Mucosa of rectum (tissue), 2 donors: ENCODE data around the gene GALNT1.

ENCODE experiments used
- H3K27ac ChIP-seq, 2 donors: one replicate each; pipeline ENCODE4 v1.7.0; 2013; ENCODE audit warnings: inconsistent platforms in 2 of 2, low read depth in 2 of 2, low read length in 2 of 2
- H3K27me3 ChIP-seq, 2 donors: one replicate each; pipeline ENCODE4 v1.7.0; 2013; ENCODE audit warnings: low read length in 2 of 2; ENCODE audit not compliant: control insufficient read depth in 2 of 2, insufficient read depth in 2 of 2
- H3K36me3 ChIP-seq, 2 donors: one replicate each; pipeline ENCODE4 v1.7.0; 2013; ENCODE audit warnings: low read length in 2 of 2; ENCODE audit not compliant: control insufficient read depth in 2 of 2, insufficient read depth in 2 of 2
- H3K4me1 ChIP-seq, 2 donors: one replicate each; pipeline ENCODE4 v1.7.0; 2013; ENCODE audit warnings: low read length in 2 of 2, mild to moderate bottlenecking in 1 of 2; ENCODE audit not compliant: control insufficient read depth in 2 of 2, insufficient read depth in 2 of 2
- H3K4me3 ChIP-seq, 2 donors: one replicate each; pipeline ENCODE4 v1.7.0; 2013; ENCODE audit warnings: low read length in 2 of 2
- H3K9ac ChIP-seq, 2 donors: one replicate each; pipeline ENCODE4 v1.7.0; 2013; ENCODE audit warnings: low read length in 2 of 2, low read depth in 1 of 2, mild to moderate bottlenecking in 1 of 2
- H3K9me3 ChIP-seq, 2 donors: one replicate each; pipeline ENCODE4 v1.7.0; 2013; ENCODE audit warnings: low read length in 2 of 2; ENCODE audit not compliant: control insufficient read depth in 2 of 2
- donor health status: healthy.
- donor health status: Normal muscosa, but diverticular disease.

GALNT1 gene

DNA sequence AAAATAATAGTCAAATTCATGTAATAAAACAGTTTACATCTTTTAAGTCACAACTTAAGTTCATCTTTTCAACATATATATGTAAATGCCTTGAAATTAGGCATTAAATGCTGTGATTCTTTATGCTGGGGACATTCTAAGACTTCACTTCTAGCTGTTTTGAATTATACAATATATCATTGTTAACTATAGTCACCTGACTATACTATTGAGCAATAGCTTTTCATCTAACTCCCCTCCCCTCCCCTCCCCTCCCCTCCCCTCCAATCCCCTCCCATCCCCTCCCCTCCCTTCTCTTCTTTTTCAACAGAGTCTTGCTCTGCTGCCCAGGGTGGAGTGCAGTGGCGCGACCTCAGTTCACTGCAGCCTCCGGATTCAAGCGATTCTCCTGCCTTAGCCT lies 16.2 kb downstream of the GALNT1 start:
- H3K36me3 ChIP-seq, result no peaks in the 10 kb centered on the region
- no peak overlapping the region for H3K4me3 ChIP-seq
- no peak overlapping the region for H3K9ac ChIP-seq
- H3K9me3 ChIP-seq, result peaks cover 7 to 10% of the 10 kb centered on the region in 2 donors
- no peaks in the 10 kb centered on the region for H3K27me3 ChIP-seq
- H3K27ac ChIP-seq, result no peak overlapping the region
- no peaks in the 10 kb centered on the region for H3K4me1 ChIP-seq

- H3K4me1 ChIP-seq, result no peaks in the 10 kb centered on the region
- H3K27ac ChIP-seq, result no peak overlapping the region
- H3K4me3 ChIP-seq, result no peak overlapping the region
- no peaks in the 10 kb centered on the region for H3K27me3 ChIP-seq
- H3K9ac ChIP-seq, result no peak overlapping the region
- H3K9me3 ChIP-seq, result peaks cover 7 to 10% of the 10 kb centered on the region in 2 donors
- H3K36me3 ChIP-seq, result no peaks in the 10 kb centered on the region
These were observed 20.8 kb downstream of the GALNT1 start for GRCh38 chr18:35602193-35602820.

GRCh38 chr18:35603008-35603407 lies 21.5 kb downstream of the GALNT1 start:
- Histone ChIP-seq H3K27me3 (no peaks in the 10 kb centered on the region), H3K9ac (no peak overlapping the region), H3K9me3 (peaks cover 7 to 10% of the 10 kb centered on the region in 2 donors)

DNA sequence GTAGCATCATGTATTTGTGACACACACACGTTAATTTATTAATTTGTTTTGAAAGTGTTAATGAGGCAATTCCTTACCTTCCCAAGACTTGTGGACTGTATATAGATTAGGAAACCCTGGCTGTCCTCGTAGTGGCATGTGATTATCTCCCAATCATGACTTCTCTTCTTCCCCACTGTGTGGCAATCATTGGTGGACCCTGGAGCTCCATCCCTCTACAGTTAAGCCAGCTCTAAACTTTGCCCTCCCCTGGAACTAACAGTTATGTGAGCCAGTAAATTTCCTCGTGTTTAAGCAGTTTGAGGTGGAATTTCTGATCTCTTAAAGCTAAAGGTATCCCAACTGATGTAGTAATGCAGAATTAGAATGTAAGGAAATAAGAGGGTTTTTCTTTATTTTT lies 22.0 kb downstream of the GALNT1 start:
- Histone ChIP-seq H3K36me3 (no peaks in the 10 kb centered on the region), H3K4me3 (no peak overlapping the region), H3K27ac (no peak overlapping the region), H3K9me3 (peaks cover 7 to 10% of the 10 kb centered on the region in 2 donors), H3K9ac (no peak overlapping the region), H3K27me3 (no peaks in the 10 kb centered on the region), H3K4me1 (no peaks in the 10 kb centered on the region)

More at GRCh38 chr18:35603008-35603407, 21.5 kb downstream of the GALNT1 start:
- Histone ChIP-seq H3K4me1 (no peaks in the 10 kb centered on the region), H3K27ac (no peak overlapping the region), H3K36me3 (no peaks in the 10 kb centered on the region), H3K4me3 (no peak overlapping the region)

- no peak overlapping the region for H3K9ac ChIP-seq
- no peaks in the 10 kb centered on the region for H3K4me1 ChIP-seq
- no peaks in the 10 kb centered on the region for H3K36me3 ChIP-seq
- H3K4me3 ChIP-seq, result no peak overlapping the region
- no peak overlapping the region for H3K27ac ChIP-seq
- H3K27me3 ChIP-seq, result no peaks in the 10 kb centered on the region
- peaks cover 7 to 10% of the 10 kb centered on the region in 2 donors for H3K9me3 ChIP-seq
These were observed 22.8 kb downstream of the GALNT1 start for GRCh38 chr18:35604369-35604768.

- H3K4me1 ChIP-seq, result peaks cover 3 to 6% of the 10 kb centered on the region in 2 donors
- H3K27ac ChIP-seq, result no peak overlapping the region
- peaks cover 7 to 10% of the 10 kb centered on the region in 2 donors for H3K9me3 ChIP-seq
- H3K4me3 ChIP-seq, result no peak overlapping the region
- H3K27me3 ChIP-seq, result no peaks in the 10 kb centered on the region
- no peak overlapping the region for H3K9ac ChIP-seq
- no peaks in the 10 kb centered on the region for H3K36me3 ChIP-seq
These were observed 24.3 kb downstream of the GALNT1 start for GRCh38 chr18:35605686-35606417.

DNA sequence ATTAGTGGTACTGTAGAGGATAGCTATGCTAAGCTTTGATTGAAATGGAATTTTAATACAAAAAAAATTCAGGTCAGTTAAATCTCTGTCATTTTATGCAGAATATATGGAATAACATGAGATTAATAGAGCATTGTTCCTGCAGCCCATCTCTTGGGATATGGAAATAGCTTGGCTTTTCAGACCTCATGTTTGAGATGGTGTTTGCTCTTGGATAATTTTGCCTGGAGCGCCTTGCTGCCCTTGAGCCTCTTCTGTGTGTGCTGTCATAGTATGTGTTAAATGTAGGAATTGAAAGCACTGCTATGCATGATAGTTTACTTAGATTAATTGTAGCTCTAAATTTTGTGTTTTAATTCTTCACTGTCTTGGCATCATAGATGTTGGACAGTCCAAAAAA lies 27.7 kb downstream of the GALNT1 start:
- H3K27me3 ChIP-seq, result no peaks in the 10 kb centered on the region
- no peak overlapping the region for H3K9ac ChIP-seq
- no peaks in the 10 kb centered on the region for H3K36me3 ChIP-seq
- peaks cover 3 to 6% of the 10 kb centered on the region in 2 donors for H3K4me1 ChIP-seq
- no peak overlapping the region for H3K27ac ChIP-seq
- H3K4me3 ChIP-seq, result no peak overlapping the region
- H3K9me3 ChIP-seq, result no peaks in the 10 kb centered on the region

DNA sequence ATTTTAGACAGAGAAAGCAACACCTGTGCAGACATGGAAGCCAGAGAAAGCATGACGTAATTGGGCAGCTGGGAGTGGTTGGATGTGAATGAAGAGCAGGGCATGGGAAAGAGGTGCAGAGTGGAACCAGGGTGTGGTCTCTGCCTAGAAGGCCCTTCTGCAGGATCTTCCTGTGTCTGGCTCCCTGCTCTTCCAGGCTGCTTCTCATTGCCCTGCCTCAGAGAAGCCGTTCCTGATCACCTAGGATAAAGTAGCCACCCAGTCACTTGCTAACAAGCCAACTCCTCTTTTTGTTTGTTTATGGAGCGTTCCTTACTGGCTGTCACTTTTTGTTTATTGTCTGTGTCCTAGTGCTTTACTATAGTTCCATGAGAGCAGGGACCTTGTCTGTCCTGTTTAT lies 28.5 kb downstream of the GALNT1 start:
- Histone ChIP-seq H3K9me3 (no peaks in the 10 kb centered on the region), H3K4me3 (no peak overlapping the region), H3K9ac (no peak overlapping the region), H3K27me3 (no peaks in the 10 kb centered on the region), H3K36me3 (no peaks in the 10 kb centered on the region), H3K27ac (no peak overlapping the region), H3K4me1 (peaks cover 3 to 6% of the 10 kb centered on the region in 2 donors)

DNA sequence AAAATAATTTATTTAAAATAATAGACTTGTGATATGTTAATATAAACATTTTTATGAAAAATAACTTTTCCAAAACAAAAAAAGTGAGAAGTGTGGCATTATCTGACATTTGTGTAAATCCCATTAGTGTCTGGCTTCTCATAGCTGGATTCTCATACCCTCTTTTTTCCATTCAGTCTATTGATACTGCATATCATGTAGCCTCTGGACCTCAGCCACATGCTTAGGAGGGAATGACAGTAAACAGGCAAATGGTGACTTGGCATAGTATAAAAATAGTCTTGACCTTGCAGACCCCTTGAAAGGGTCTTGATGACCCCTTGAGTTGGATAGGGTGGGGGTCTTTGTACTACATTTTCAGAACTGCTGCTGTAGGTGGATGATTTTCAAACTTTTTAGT lies 29.2 kb downstream of the GALNT1 start:
- Histone ChIP-seq H3K36me3 (no peaks in the 10 kb centered on the region), H3K4me1 (peaks cover 4 to 6% of the 10 kb centered on the region in 2 donors), H3K9ac (no peak overlapping the region), H3K27me3 (no peaks in the 10 kb centered on the region), H3K9me3 (no peaks in the 10 kb centered on the region), H3K4me3 (no peak overlapping the region), H3K27ac (no peak overlapping the region)

- Histone ChIP-seq H3K4me3 (no peak overlapping the region), H3K9me3 (no peaks in the 10 kb centered on the region), H3K27ac (no peak overlapping the region), H3K36me3 (no peaks in the 10 kb centered on the region), H3K9ac (no peak overlapping the region), H3K27me3 (no peaks in the 10 kb centered on the region), H3K4me1 (peaks cover 11 to 12% of the 10 kb centered on the region in 2 donors)
These were observed 30.0 kb downstream of the GALNT1 start for GRCh38 chr18:35611518-35611917.
